ENCODE data around the gene VPS35. TPM values are rescaled to one million over a fixed set of nuclear protein-coding genes. Genes with fewer than 3 reads are reported as not detected.
A peak's percentile ranks its signal among the peaks of the same experiment; 100 is the strongest.

The VPS35 gene
- total and polyA plus RNA-seq, 10 of the 15 experiments (the other 5 are each of a cell fraction or from before 2014, with no cell fraction given): 28.5 to 125 (median 60.6) TPM

DNA sequence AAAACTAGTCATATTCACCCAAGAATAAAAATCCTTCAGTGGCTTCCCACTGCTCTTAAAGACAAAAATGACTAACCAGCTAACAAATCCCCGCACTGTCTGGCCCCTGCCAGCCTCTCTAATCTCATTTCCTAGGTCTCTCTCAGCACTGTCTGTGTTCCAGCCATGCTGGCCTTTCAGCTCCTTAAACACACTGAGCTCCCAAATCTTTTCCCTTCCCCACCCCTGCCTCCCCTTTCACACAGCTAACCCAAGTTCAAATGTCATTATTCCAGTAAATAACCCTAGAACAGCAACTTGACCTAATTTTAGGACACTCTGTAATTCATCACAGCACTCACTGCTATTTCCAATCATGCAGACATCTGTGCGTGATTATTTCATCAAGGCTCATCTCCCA lies 75.6 kb downstream of the VPS35 start:
- SMC1A ChIA-PET (ENCODE audit: uncharacterized antibody, unreplicated experiment): no interaction called here
- no peak overlapping the region for H3K27ac ChIP-seq (ENCODE audit: control insufficient read depth, insufficient read depth)
- intact Hi-C loops (cut with micrococcal nuclease; ENCODE audit: unreplicated experiment): no loop called here
- RAD21 ChIA-PET (ENCODE audit: unreplicated experiment): no interaction called here
- CTCF ChIA-PET: interaction anchor here (0.6 to 1.9 kb wide), 3 partner anchors 9 to 1625 kb away, joined by 3 to 6 read pairs (median 4); no protein-coding TSS in a partner anchor
- ATAC-seq (peak; percentile 37; the same call in 1 of the 3 replicates), FAIRE-seq (no peak), DNase-seq (ENCODE audit: low read depth, low spot score) (no peak)
- H3K36me3 ChIP-seq (ENCODE audit: control insufficient read depth in 2 of 2, insufficient read depth in 2 of 2, low read length in 1 of 2): peaks cover 7 to 27% of the 10 kb centered on the region in 2 experiments
- POLR2A ChIA-PET: no interaction called here
- no peak overlapping the region for H3K4me3 ChIP-seq
- H3K27me3 ChIP-seq (replicated peaks in 1 of 2; ENCODE audit: control insufficient read depth in 2 of 2, insufficient read depth in 2 of 2, low read length in 1 of 2): no peaks in the 10 kb centered on the region
- peaks cover 17% of the 10 kb centered on the region for H3K79me2 ChIP-seq (ENCODE audit: control insufficient read depth, insufficient read depth, low read length)
- H2AFZ ChIP-seq (ENCODE audit: control insufficient read depth, low read depth, low read length): no peak overlapping the region
- TF ChIP-seq PAX5 (IDR thresholded peaks at IDR 0.05; ENCODE audit: borderline replicate concordance, low read depth, low read length) (no peak), BHLHE40 (IDR thresholded peaks at IDR 0.05; ENCODE audit: borderline replicate concordance in 1 of 2, low read depth in 2 of 2, low read length in 1 of 2) (no peak)
- H3K4me1 ChIP-seq (ENCODE audit: control insufficient read depth, insufficient read depth, low read length): peaks cover 8% of the 10 kb centered on the region
- in situ Hi-C loops (cut with MboI): no loop called here
- H3K9me3 ChIP-seq (replicated peaks; ENCODE audit: control insufficient read depth, insufficient read depth, low read length): no peaks in the 10 kb centered on the region
- H3K4me2 ChIP-seq (ENCODE audit: control insufficient read depth, insufficient read depth): 0 out of 2 replicates have a peak overlapping the region, but pooled peaks have one; percentile 11
- BruUV-seq (replicated peaks): no TSS peak
- H4K20me1 ChIP-seq (ENCODE audit: control insufficient read depth, insufficient read depth): no peaks in the 10 kb centered on the region
- no peak overlapping the region for H3K9ac ChIP-seq (ENCODE audit: control insufficient read depth, insufficient read depth, low read length)
- 48% methylated on average over 2 of the region's 2 CpGs for WGBS (ENCODE audit: insufficient coverage, insufficient replicate concordance, low lambda C conversion rate, missing lambda C conversion rate)

DNA sequence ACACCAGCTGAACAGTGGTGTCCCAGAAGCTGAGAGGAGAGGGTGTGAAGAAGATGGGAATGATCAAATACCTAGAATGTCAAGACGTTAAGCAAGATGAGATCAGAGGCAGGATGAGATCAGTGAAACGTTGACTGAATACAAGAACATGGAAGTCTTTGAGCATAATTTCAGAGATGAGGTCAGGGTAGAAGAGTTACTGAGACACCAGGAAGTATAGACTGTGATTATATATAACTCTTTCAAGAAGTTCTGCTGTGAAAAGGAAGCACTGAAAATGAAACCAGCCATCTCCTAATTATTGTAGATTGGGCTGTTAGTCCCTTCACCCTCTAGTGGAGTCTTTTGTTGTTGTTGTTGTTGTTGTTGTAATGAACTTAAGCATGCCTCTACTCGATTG lies 76.9 kb downstream of the VPS35 start:
- H2AFZ ChIP-seq (ENCODE audit: control insufficient read depth, low read depth, low read length): peak overlapping the region; percentile 76
- peak overlapping the region; percentile 32; the same call in 1 of the 2 replicates for H3K4me3 ChIP-seq
- DNase-seq (ENCODE audit: low read depth, low spot score) (no peak), FAIRE-seq (no peak), ATAC-seq (peak; percentile 78)
- no peak overlapping the region for H3K9ac ChIP-seq (ENCODE audit: control insufficient read depth, insufficient read depth, low read length)
- H3K9me3 ChIP-seq (replicated peaks; ENCODE audit: control insufficient read depth, insufficient read depth, low read length): no peaks in the 10 kb centered on the region
- peak overlapping the region; percentile 63 for H3K4me2 ChIP-seq (ENCODE audit: control insufficient read depth, insufficient read depth)
- in situ Hi-C loops (cut with MboI): no loop called here
- CTCF ChIA-PET: no interaction called here
- peak overlapping the region; percentile 68 for H3K27ac ChIP-seq (ENCODE audit: control insufficient read depth, insufficient read depth)
- H3K36me3 ChIP-seq (ENCODE audit: control insufficient read depth in 2 of 2, insufficient read depth in 2 of 2, low read length in 1 of 2): peaks cover 7 to 33% of the 10 kb centered on the region in 2 experiments
- RAD21 ChIA-PET (ENCODE audit: unreplicated experiment): no interaction called here
- intact Hi-C loops (cut with micrococcal nuclease; ENCODE audit: unreplicated experiment): no loop called here
- H4K20me1 ChIP-seq (ENCODE audit: control insufficient read depth, insufficient read depth): no peaks in the 10 kb centered on the region
- H3K4me1 ChIP-seq (ENCODE audit: control insufficient read depth, insufficient read depth, low read length): peaks cover 8% of the 10 kb centered on the region
- no peaks in the 10 kb centered on the region for H3K27me3 ChIP-seq (replicated peaks in 1 of 2; ENCODE audit: control insufficient read depth in 2 of 2, insufficient read depth in 2 of 2, low read length in 1 of 2)
- SMC1A ChIA-PET (ENCODE audit: uncharacterized antibody, unreplicated experiment): interaction anchor here (0.6 kb wide), 1 partner anchor 530 kb away, joined by 3 read pairs; no protein-coding TSS in a partner anchor
- no TSS peak for BruUV-seq (replicated peaks)
- POLR2A ChIA-PET: no interaction called here
- 2% methylated on average over 3 of the region's 3 CpGs for WGBS (ENCODE audit: insufficient coverage, insufficient replicate concordance, low lambda C conversion rate, missing lambda C conversion rate)
- H3K79me2 ChIP-seq (ENCODE audit: control insufficient read depth, insufficient read depth, low read length): peaks cover 8% of the 10 kb centered on the region
- TF ChIP-seq NR2C1 (IDR thresholded peaks at IDR 0.05) (no peak), CBX5 (IDR thresholded peaks at IDR 0.05; ENCODE audit: low read depth) (no peak), SREBF2 (IDR thresholded peaks at IDR 0.05; ENCODE audit: low read length) (no peak), JUNB (IDR thresholded peaks at IDR 0.05) (peak; percentile 34; the same call in 1 of the 2 replicates), CEBPZ (IDR thresholded peaks at IDR 0.05; ENCODE audit: low read depth, low read length) (no peak), JUND (IDR thresholded peaks at IDR 0.05; ENCODE audit: low read depth, low read length) (no peak), USF1 (IDR thresholded peaks at IDR 0.05; ENCODE audit: borderline replicate concordance, extremely low read length, insufficient read depth, low read depth, low read length) (no peak), SMAD1 (IDR thresholded peaks at IDR 0.05; ENCODE audit: low read depth, partially characterized antibody) (no peak)
- TF ChIP-seq, protein P1, sequence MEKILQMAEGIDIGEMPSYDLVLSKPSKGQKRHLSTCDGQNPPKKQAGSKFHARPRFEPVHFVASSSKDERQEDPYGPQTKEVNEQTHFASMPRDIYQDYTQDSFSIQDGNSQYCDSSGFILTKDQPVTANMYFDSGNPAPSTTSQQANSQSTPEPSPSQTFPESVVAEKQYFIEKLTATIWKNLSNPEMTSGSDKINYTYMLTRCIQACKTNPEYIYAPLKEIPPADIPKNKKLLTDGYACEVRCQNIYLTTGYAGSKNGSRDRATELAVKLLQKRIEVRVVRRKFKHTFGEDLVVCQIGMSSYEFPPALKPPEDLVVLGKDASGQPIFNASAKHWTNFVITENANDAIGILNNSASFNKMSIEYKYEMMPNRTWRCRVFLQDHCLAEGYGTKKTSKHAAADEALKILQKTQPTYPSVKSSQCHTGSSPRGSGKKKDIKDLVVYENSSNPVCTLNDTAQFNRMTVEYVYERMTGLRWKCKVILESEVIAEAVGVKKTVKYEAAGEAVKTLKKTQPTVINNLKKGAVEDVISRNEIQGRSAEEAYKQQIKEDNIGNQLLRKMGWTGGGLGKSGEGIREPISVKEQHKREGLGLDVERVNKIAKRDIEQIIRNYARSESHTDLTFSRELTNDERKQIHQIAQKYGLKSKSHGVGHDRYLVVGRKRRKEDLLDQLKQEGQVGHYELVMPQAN (conservative IDR thresholded peaks at IDR 0.05): no peak

Measured in GM12878 (cell line).